Endometrial microvascular endothelial cells (primary cell): Measurements from ENCODE around the gene CACNA2D4. TPM values are rescaled to one million over a fixed set of nuclear protein-coding genes. Genes with fewer than 3 reads are reported as not detected.

Experiments
- in situ Hi-C: cut with HindIII; loops from 2 replicates; pipeline ENCODE4 v1.10.0; 2017; ENCODE audit warnings: low sequenced_read_pairs, low pct_unique_long_range_greater_than_20kb; ENCODE audit errors: inconsistent ontology term
- total RNA-seq: library from RNA; depleted of rRNA; stranded (reverse); fragments of >200 nt; gene quantifications from one replicate; pipeline ENCODE4 v1.2.3, GENCODE V29; 2015; ENCODE audit errors: inconsistent ontology term

The CACNA2D4 gene
- total RNA-seq, 1 donor from 2014 or later = not detected

DNA sequence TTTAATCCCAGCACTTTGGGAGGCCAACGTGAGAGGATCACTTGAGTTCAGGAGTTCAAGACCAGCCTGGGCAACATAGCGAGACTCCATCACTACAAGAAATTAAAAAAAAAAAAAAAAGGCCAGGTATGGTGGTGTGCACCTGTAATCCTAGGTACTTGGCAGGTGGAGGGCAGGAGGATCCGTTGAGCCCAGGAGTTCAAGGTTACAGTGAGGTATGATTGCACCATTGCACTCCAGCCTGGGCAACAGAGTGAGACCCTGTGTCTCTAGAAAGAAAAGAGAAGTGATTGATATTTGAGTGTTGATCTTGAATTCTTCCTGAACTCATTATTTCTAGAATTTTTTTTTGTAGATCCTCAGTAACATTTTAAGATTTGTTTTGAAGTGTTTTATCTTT lies 168.2 kb downstream of the CACNA2D4 start:
- in situ Hi-C loops = no loop called here

GRCh38 chr12:1749019-1749418 lies 169.4 kb downstream of the CACNA2D4 start:
- in situ Hi-C loops = no loop called here

DNA sequence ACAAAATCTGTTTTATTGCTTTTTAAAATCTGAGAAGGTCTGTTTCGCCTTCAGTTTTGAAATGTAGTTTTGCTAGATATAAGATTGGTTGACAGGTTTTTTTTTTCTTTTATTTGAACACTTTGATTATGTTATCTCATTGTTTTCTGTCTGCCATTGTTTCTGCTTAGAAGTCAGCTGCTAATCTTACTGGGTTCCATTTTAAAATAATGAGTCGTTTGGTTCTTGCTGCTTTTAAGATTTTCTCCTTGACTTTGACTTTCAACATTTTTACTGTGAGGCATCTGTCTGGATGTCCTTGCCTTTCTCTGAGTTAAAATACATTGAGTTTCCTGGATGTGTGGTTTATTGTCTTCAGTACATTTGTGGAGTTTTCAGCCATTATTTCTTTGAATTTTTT lies 170.8 kb downstream of the CACNA2D4 start:
- in situ Hi-C loops = no loop called here

- in situ Hi-C loops = no loop called here
Observed at GRCh38 chr12:1744932-1745331, 173.5 kb downstream of the CACNA2D4 start.

Other genes with a start within 250 kb of the CACNA2D4 start
- gene ADIPOR2, start 227.6 kb downstream of the CACNA2D4 start, total RNA-seq = 22.1 TPM
- gene LRTM2, start 98.1 kb downstream of the CACNA2D4 start, total RNA-seq = not detected
- 32.5 TPM for gene DCP1B, start 85.8 kb upstream of the CACNA2D4 start, total RNA-seq
- gene CACNA1C, start 134.3 kb upstream of the CACNA2D4 start, total RNA-seq = not detected